GM12875 (cell line): Measurements from ENCODE around the gene PTPRG.

Experiments
- H3K4me3 ChIP-seq: one replicate; pipeline ENCODE4 v1.5.1; 2011; ENCODE audit warnings: low read depth, low read length, control low read depth
- TF ChIP-seq, protein P1 (sequence below): IDR thresholded peaks from 2 replicates; pipeline ENCODE4 v1.5.1; 2011; ENCODE audit warnings: low read depth, mild to moderate bottlenecking, control low read depth, inconsistent platforms, low read length, moderate library complexity, borderline replicate concordance; ENCODE audit not compliant: insufficient read depth

The PTPRG gene

DNA sequence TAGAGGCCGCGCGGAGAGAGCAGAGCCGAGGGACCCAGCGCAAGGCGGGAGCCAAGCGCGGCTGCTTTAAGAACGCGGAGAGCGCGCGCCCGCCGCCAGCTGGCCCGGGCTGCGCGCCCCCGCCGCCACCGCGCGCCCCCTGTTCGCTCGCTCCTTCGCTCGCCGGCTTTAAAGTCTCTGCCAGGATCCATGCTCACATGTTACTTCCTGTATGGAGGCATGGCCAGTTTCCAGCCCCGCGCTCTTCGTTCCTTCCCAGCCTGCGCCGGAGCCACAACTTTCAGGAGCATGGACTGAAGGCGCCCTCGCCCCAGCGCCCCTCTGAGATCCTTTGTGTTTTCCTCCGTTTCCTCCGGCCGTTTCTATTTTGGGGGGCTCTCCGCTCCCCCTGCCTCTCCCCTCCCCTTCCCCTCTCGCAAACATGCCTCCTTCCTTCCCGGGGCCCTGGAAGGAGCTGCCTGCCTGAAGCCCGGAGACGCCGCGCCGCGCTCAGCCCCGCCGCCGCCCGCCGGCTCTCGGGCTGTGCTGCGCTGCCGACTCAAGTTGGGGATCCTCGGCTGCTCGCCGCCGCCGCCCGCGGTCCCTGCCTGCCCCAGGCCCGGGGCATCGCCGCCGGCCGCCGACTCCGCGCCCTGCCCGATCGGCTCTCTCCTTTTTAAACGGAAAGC, at the start of gene PTPRG:
PTPRG (plus strand) TSS at position 198 of the 668 bp plus-strand sequence. CDS start 717 bp downstream, outside the sequence.
- peak within 1 kb of the TSS; percentile 44 for H3K4me3 ChIP-seq
- TF ChIP-seq, protein P1, sequence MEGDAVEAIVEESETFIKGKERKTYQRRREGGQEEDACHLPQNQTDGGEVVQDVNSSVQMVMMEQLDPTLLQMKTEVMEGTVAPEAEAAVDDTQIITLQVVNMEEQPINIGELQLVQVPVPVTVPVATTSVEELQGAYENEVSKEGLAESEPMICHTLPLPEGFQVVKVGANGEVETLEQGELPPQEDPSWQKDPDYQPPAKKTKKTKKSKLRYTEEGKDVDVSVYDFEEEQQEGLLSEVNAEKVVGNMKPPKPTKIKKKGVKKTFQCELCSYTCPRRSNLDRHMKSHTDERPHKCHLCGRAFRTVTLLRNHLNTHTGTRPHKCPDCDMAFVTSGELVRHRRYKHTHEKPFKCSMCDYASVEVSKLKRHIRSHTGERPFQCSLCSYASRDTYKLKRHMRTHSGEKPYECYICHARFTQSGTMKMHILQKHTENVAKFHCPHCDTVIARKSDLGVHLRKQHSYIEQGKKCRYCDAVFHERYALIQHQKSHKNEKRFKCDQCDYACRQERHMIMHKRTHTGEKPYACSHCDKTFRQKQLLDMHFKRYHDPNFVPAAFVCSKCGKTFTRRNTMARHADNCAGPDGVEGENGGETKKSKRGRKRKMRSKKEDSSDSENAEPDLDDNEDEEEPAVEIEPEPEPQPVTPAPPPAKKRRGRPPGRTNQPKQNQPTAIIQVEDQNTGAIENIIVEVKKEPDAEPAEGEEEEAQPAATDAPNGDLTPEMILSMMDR = no peak

DNA sequence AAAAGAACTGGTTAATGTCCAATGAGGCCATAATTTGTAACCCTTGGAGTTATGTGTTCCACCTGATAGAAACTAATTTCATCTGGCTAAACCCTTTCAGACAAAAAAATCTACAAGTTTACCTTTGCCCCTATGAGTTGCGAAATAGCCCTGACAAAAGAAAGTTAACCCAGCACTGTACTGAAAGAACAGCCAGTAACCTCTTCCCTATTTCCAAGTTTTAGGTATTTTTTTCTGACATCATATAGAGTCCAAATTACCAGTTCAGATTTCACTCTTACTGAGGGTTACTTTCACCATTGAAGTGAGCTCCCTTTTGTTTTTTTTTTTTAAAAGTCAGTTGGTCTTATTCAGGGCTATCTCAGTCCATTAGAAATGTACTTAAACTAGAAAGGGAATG, 42.8 kb upstream of the PTPRG start:
- TF ChIP-seq, protein P1 = no peak
- no peak overlapping the region for H3K4me3 ChIP-seq

DNA sequence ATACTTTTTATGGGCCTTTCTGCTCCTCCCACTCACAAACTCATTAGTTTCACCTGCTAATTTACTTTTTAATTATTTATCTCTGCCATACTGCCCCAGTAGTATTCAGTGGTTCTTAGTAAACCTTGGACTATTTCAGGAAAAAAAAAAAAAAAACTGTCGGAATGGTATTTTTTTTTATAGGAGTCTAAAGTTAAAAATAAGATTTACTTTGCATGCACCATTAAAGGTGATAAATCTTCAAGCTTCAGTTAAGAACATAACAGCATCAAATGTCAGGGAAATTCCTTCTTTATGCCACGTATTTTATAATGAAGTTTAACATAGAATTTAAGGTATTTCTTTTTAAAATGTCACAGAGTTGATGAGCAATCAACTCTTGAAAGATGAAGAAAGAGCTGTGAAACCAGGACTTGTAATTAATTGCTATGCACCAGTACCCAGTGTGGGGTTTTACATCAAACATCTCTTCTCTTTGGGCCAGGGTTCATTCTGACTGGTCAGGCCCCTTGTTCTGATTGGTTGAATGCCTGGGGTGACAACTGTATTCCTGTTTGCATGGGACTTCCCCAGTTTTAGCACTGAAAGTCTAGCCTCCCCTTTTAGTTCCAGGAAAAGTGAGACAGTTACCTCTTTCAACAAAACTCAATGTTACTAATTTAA, 40.3 kb upstream of the PTPRG start:
- TF ChIP-seq, protein P1 = no peak
- H3K4me3 ChIP-seq = no peak overlapping the region

DNA sequence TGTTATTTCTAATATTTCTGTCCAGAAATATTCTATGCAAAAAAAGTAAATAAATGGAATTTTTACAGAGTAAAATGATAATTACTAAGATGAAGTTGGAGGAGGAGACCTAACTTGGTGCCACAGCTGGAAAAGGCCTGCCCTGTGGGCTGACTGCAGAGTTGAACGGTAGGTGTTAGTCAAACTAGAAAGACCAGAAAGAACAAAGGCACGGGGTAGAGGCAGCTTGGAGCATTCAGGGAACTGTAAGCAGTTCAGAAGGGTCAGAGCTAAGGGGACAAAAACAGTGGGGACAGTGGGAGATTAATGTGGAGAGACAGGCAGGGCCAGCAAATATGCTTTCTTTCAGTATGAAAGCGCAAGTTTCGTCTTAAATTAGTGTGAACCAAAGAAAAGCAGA, 39.3 kb upstream of the PTPRG start:
- TF ChIP-seq, protein P1 = no peak

DNA sequence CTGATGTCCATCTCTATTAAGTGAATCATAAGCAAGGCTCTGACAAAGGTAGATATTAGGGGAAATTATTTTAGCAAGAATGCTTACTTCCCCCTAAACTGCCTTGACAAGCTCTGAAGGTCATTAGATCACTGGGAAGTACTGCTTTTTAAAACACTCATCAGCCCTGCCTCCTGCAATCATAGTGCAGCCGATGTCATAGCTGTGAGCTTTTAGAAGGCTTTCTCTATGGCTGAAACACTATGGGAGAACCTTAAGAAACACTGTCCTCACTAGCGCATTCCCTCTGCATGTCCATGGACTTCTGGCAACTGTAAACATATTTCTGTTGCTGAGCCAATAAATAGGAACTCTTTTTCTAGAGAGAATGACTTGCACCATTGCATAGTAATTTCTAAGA, 38.7 kb upstream of the PTPRG start:
- H3K4me3 ChIP-seq = no peak overlapping the region
- TF ChIP-seq, protein P1 = no peak

More for the DNA sequence above, 39.3 kb upstream of the PTPRG start:
- no peak overlapping the region for H3K4me3 ChIP-seq

DNA sequence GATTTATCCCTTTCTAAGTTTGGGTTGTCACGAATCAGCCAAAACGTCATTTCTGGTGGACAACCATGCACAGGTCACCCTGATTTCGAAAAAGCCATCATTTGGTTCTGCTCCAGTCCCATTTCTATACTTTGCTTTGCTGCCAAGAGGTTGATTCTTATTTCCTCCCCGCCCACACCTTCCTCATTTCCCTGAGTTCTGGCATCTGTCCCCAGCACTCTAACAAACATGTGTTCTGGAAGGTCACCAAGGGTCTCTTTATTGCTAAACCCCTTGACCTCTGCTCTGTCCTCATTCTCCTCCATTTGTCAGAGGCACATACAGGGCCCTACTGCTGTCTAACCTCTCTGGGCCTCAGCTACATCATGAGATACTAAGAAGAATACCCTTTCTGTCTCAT, 36.4 kb upstream of the PTPRG start:
- TF ChIP-seq, protein P1 = no peak
- no peak overlapping the region for H3K4me3 ChIP-seq

DNA sequence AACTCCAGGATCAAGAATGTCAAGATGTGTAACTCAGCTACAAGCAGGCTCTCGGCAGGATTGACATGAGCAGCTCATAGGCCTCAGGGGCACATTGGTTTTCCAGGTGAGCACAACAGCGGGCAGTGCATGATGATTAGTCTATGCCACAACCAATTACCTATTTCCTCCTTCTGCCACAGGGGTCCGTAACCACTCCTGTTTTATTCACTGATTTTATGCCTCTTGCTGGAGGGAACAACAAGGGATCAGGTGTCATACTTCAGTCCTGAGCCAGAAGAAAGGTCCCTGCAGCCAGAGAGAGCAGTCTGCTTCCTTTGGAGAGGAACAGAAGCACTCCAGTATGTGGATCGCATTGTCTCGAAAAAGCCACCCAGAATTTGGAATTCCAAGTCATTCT, 35.1 kb upstream of the PTPRG start:
- H3K4me3 ChIP-seq = no peak overlapping the region
- TF ChIP-seq, protein P1 = no peak
